GM12891 (cell line): ENCODE measurements around the gene BFSP1.

Experiments
- DNase-seq: peaks from one replicate; pipeline ENCODE4 v3.0.0; 2011; ENCODE audit warnings: low spot score; ENCODE audit not compliant: insufficient read length
- FAIRE-seq: peaks from 2 replicates; lab custom pipeline; 2011; peaks lifted over from hg19 to GRCh38; lab: Jason Lieb, UNC
- PAX5 ChIP-seq: IDR thresholded peaks from 2 replicates; pipeline ENCODE4 v1.6.1; 2011; ENCODE audit warnings: low read length, moderate library complexity, mild to moderate bottlenecking; ENCODE audit not compliant: insufficient read depth, severe bottlenecking
- POLR2A ChIP-seq: IDR thresholded peaks from 2 replicates; pipeline ENCODE4 v1.6.1; 2011; ENCODE audit warnings: low read depth, low read length, control low read depth
- POLR2AphosphoS5 ChIP-seq: IDR thresholded peaks from 2 replicates; pipeline ENCODE4 v1.6.1; 2011; ENCODE audit warnings: low read depth, low read length, control low read depth
- POU2F2 ChIP-seq: IDR thresholded peaks from 2 replicates; pipeline ENCODE4 v1.6.1; 2011; ENCODE audit warnings: low read depth, mild to moderate bottlenecking, control low read depth, low read length, moderate library complexity
- SPI1 ChIP-seq: IDR thresholded peaks from 2 replicates; pipeline ENCODE4 v1.6.1; 2011; ENCODE audit warnings: low read depth, low read length, control low read depth
- TAF1 ChIP-seq: IDR thresholded peaks from 2 replicates; pipeline ENCODE4 v1.6.1; 2011; ENCODE audit warnings: low read depth, low read length, control low read depth

Gene BFSP1

DNA sequence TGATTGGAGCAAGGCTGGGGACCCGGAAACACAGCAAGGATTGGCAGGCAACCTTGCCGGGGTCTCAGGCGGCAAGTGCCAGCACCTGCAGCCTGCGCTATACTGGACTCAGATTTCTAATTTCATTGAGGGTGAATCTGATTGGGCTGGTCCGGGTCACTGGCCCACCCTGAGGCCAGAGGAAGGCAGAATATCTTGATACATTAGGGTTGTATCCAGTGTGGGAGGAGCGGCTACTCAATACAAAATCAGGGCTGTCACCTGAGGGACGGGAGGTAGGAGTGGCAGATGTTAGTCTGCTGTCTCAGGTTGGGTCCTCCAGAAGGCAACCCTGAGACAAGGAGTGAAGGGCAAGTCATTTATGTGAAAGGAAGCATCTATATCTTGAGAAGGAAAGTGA lies 40.7 kb downstream of the BFSP1 start:
- no peak for FAIRE-seq
- DNase-seq: no peak
- TF ChIP-seq SPI1: no peak
- no peak for TF ChIP-seq POLR2A
- TF ChIP-seq PAX5: no peak
- no peak for TF ChIP-seq POLR2AphosphoS5
- no peak for TF ChIP-seq TAF1
- no peak for TF ChIP-seq POU2F2

GRCh38 chr20:17488916-17489600 lies 42.1 kb downstream of the BFSP1 start:
- FAIRE-seq (no peak), DNase-seq (no peak)
- TF ChIP-seq POU2F2 (no peak), PAX5 (no peak), POLR2AphosphoS5 (no peak), POLR2A (no peak)

DNA sequence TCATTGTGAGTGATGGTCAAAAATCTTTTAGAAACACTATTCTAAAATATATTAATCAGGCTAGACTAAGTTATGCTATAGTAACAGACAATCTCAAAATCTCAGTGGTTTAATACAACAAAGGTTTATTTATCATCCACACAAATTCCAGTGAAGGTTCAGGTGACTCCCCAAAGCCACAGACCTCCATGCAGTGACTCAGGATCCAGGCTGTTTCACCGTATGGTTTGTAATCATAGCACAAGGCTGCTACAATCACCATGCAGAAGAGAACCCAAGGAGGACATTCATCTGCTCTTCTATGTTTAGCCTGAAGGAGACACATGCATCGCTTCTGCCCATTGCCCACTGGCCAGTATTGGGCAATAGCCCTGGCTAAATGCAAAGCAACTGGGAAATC lies 46.2 kb downstream of the BFSP1 start:
- TF ChIP-seq POLR2A: no peak
- no peak for TF ChIP-seq POLR2AphosphoS5
- no peak for TF ChIP-seq PAX5
- TF ChIP-seq SPI1: no peak
- no peak for TF ChIP-seq TAF1
- TF ChIP-seq POU2F2: no peak
- FAIRE-seq: no peak
- no peak for DNase-seq

GRCh38 chr20:17482536-17482935 lies 48.6 kb downstream of the BFSP1 start:
- DNase-seq (no peak), FAIRE-seq (no peak)
- TF ChIP-seq SPI1: no peak
- no peak for TF ChIP-seq TAF1
- TF ChIP-seq PAX5: no peak
- TF ChIP-seq POLR2A: no peak
- TF ChIP-seq POLR2AphosphoS5: no peak
- TF ChIP-seq POU2F2: no peak

- DNase-seq (no peak), FAIRE-seq (no peak)
- TF ChIP-seq POLR2AphosphoS5 (no peak), PAX5 (no peak), POU2F2 (no peak), POLR2A (no peak), TAF1 (no peak), SPI1 (no peak)
Observed at GRCh38 chr20:17481661-17482060, 49.5 kb downstream of the BFSP1 start.

GRCh38 chr20:17480696-17481095 lies 50.5 kb downstream of the BFSP1 start:
- no peak for FAIRE-seq
- no peak for DNase-seq
- TF ChIP-seq PAX5 (no peak), POLR2A (no peak), POU2F2 (no peak), POLR2AphosphoS5 (no peak), TAF1 (no peak), SPI1 (no peak)

DNA sequence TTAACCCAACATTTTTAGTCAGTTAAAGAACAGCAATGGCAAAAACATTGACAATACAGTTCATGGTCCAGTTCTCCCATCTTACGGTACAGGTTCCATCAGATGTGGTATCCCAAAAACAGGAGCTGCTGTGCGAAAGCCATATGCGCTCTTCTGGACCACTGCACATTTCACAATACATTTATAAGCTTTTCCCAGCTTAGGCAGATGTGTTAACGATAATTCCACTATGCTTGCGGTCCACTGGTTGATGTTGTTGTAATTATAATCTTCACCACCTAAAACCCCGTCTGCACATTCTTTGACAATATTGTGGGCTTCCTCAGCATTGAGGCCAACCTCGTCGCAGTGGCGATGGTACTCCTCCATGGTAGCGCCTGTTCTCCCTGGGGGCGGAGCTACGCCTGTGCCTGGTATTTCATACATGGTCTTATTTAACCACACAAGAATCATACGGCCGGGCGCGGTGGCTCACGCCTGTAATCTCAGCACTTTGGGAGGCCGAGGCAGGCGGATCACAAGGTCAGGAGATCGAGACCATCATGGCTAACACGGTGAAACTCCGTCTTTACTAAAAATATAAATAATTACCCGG lies 52.0 kb downstream of the BFSP1 start:
- DNase-seq (no peak), FAIRE-seq (no peak)
- TF ChIP-seq POU2F2 (no peak), POLR2A (no peak), PAX5 (no peak), TAF1 (no peak), POLR2AphosphoS5 (no peak), SPI1 (no peak)

DNA sequence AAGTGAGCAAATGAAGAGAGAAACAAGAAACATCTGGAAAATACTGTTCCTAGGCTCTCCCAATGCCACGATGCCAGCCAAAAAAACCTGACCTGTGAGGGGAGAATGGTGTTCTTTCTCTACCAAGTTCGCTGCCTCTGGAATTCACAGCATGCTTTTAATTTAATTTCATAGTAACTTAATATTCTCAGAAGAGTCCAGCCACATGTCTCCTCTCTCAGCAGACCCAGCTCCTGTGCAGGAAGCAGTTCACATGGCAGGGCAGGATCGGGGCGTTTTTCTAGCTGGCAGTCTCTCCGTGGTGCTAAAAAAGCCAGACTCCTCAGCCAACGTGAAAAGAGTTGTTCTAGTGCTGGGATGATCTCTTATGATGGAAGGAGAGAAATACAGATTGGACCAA lies 57.5 kb downstream of the BFSP1 start:
- TF ChIP-seq TAF1 (no peak), SPI1 (no peak)
- no peak for DNase-seq
- FAIRE-seq: no peak

- FAIRE-seq (no peak), DNase-seq (no peak)
Observed at GRCh38 chr20:17471606-17472187, 59.5 kb downstream of the BFSP1 start.

DNA sequence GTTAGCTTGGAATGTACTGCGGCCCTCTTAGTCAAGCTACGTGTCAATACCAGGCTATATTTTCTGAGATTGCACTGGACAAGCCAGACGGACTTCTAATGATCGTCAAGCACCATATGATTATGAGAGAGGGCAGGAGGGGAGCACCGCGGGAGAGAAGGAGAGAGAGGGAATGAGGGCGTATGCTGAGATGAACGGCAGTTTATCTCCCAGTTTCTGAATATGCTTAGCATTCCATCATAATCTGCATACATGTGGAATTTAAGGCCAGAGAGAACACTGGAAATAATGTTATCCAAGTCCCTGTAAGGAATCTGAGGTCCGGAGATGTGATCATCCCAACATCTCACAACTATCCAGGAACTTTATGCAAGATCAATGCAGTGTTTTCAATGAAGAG lies 60.2 kb downstream of the BFSP1 start:
- FAIRE-seq (no peak), DNase-seq (no peak)
- no peak for TF ChIP-seq POU2F2
- TF ChIP-seq SPI1: no peak
- no peak for TF ChIP-seq TAF1
- TF ChIP-seq POLR2AphosphoS5: no peak
- TF ChIP-seq PAX5: no peak
- no peak for TF ChIP-seq POLR2A

More at GRCh38 chr20:17471606-17472187, 59.5 kb downstream of the BFSP1 start:
- TF ChIP-seq POU2F2: no peak
- TF ChIP-seq PAX5: no peak
- TF ChIP-seq SPI1: no peak
- TF ChIP-seq POLR2A: no peak
- no peak for TF ChIP-seq POLR2AphosphoS5
- no peak for TF ChIP-seq TAF1
